SK-N-SH (cell line): Measurements from ENCODE around the gene LRGUK. TPM values are rescaled to one million over a fixed set of nuclear protein-coding genes. Genes with fewer than 3 reads are reported as not detected.

ENCODE experiments used
- CTCF ChIA-PET: fragments of 300-600, 350-600 bp; formaldehyde crosslinking; extraction: SDS; loops from one replicate; lab custom pipeline; 2021; lab: Yijun Ruan, JAX
- POLR2A ChIA-PET: fragments of 350-600 bp; sonication (Branson Sonifier 250); formaldehyde crosslinking; extraction: SDS; loops from one replicate; lab custom pipeline; 2020; ENCODE audit warnings: antibody characterized with exemption, inconsistent platforms; lab: Yijun Ruan, JAX
- DNase-seq: peaks from one replicate; pipeline ENCODE4 v3.0.0; 2012
- H2AFZ ChIP-seq: fragments of 200-600 bp; sonication (generic); 2 replicates; pipeline ENCODE4 v1.8.1; 2016; ENCODE audit warnings: antibody characterized with exemption, mild to moderate bottlenecking, low read depth
- H3F3A ChIP-seq: fragments of 200-600 bp; sonication (generic); replicated peaks from 2 replicates; pipeline ENCODE3; 2016; ENCODE audit warnings: antibody characterized with exemption, mild to moderate bottlenecking; ENCODE audit not compliant: insufficient read depth
- H3K27ac ChIP-seq, 2 experiments: fragments of 200-500 bp in 1 of 2; fragments of 200-600 bp in 1 of 2; sonication (Bioruptor generic) in 1 of 2; sonication (generic), shearing (Covaris generic) in 1 of 2; 2 replicates each; pipeline versions ENCODE4 v1.5.1 to v1.6.1; 2014 to 2016; ENCODE audit warnings: low read depth in 2 of 2, inconsistent platforms in 1 of 2, low read length in 1 of 2, mild to moderate bottlenecking in 1 of 2, mixed read lengths in 1 of 2
- H3K27me3 ChIP-seq: fragments of 200-600 bp; sonication (generic), shearing (Covaris generic); 2 replicates; pipeline ENCODE4 v1.6.1; 2016; ENCODE audit warnings: mixed run types; ENCODE audit not compliant: insufficient read depth
- H3K36me3 ChIP-seq, 2 experiments: fragments of 200-500 bp in 1 of 2; fragments of 200-600 bp in 1 of 2; sonication (Bioruptor generic) in 1 of 2; sonication (generic) in 1 of 2; replicated peaks in 1 of 2; 2 replicates each; pipeline versions ENCODE3 to v1.5.1; 2014 to 2016; ENCODE audit warnings: low read length in 1 of 2, mild to moderate bottlenecking in 1 of 2; ENCODE audit not compliant: insufficient read depth in 2 of 2, control insufficient read depth in 1 of 2
- H3K4me1 ChIP-seq, 2 experiments: fragments of 200-500 bp in 1 of 2; fragments of 200-600 bp in 1 of 2; sonication (Bioruptor generic) in 1 of 2; sonication (generic), shearing (Covaris generic) in 1 of 2; 2 replicates each; pipeline versions ENCODE4 v1.5.1 to v1.6.1; 2014 to 2016; ENCODE audit warnings: low read depth in 1 of 2, low read length in 1 of 2, mixed run types in 1 of 2; ENCODE audit not compliant: insufficient read depth in 2 of 2, control insufficient read depth in 1 of 2
- H3K4me2 ChIP-seq: fragments of 200-600 bp; sonication (generic), shearing (Covaris generic); 2 replicates; pipeline ENCODE4 v1.6.1; 2017; ENCODE audit warnings: mixed run types
- H3K4me3 ChIP-seq, 2 experiments: fragments of 200-500 bp in 1 of 2; fragments of 200-600 bp in 1 of 2; sonication (Bioruptor generic) in 1 of 2; sonication (generic), shearing (Covaris generic) in 1 of 2; 2 replicates each; pipeline versions ENCODE4 v1.5.1 to v1.8.1; 2014 to 2016; ENCODE audit warnings: low read depth in 2 of 2, inconsistent platforms in 1 of 2, low read length in 1 of 2, mild to moderate bottlenecking in 1 of 2, mixed read lengths in 1 of 2, moderate library complexity in 1 of 2
- H3K79me2 ChIP-seq: fragments of 200-600 bp; sonication (generic); 2 replicates; pipeline ENCODE4 v1.8.1; 2017; ENCODE audit warnings: mild to moderate bottlenecking; ENCODE audit not compliant: insufficient read depth
- H3K9ac ChIP-seq: fragments of 200-600 bp; sonication (generic); 2 replicates; pipeline ENCODE4 v1.6.1; 2017; ENCODE audit warnings: mixed run types
- H3K9me2 ChIP-seq: fragments of 200-600 bp; sonication (generic); 2 replicates; pipeline ENCODE4 v1.6.1; 2017; ENCODE audit warnings: mixed run types
- H3K9me3 ChIP-seq: fragments of 200-600 bp; sonication (generic); 2 replicates; pipeline ENCODE4 v1.6.1; 2017; ENCODE audit warnings: mixed run types, mild to moderate bottlenecking, moderate library complexity
- H4K20me1 ChIP-seq: fragments of 200-600 bp; sonication (generic); 2 replicates; pipeline ENCODE4 v1.6.1; 2017; ENCODE audit warnings: mild to moderate bottlenecking, mixed run types; ENCODE audit not compliant: insufficient read depth
- EZH2phosphoT487 ChIP-seq: fragments of 200-600 bp; sonication (generic); IDR thresholded peaks from 2 replicates; pipeline ENCODE4 v1.6.1; 2017; ENCODE audit warnings: low read depth, mixed run types, mild to moderate bottlenecking, antibody characterized with exemption, moderate library complexity, borderline replicate concordance
- FOSL2 ChIP-seq: IDR thresholded peaks from 2 replicates; pipeline ENCODE4 v1.4.0; 2012; ENCODE audit warnings: low read depth, mild to moderate bottlenecking, moderate library complexity, borderline replicate concordance
- IRF3 ChIP-seq: fragments of 150-350 bp; IDR thresholded peaks from 2 replicates; pipeline ENCODE4 v1.6.1; 2016; ENCODE audit warnings: mild to moderate bottlenecking, low read depth, low read length
- NRF1 ChIP-seq: IDR thresholded peaks from 2 replicates; pipeline ENCODE4 v1.6.1; 2012; ENCODE audit warnings: low read depth, mild to moderate bottlenecking, low read length
- REST ChIP-seq: IDR thresholded peaks from 2 replicates; pipeline ENCODE4 v1.6.1; 2012; ENCODE audit warnings: mild to moderate bottlenecking, low read depth, low read length, moderate library complexity
- TEAD4 ChIP-seq: IDR thresholded peaks from 2 replicates; pipeline ENCODE4 v1.4.0; 2012; ENCODE audit warnings: mild to moderate bottlenecking, borderline replicate concordance; ENCODE audit not compliant: insufficient read depth
- USF1 ChIP-seq: IDR thresholded peaks from 2 replicates; pipeline ENCODE4 v1.4.0; 2012; ENCODE audit warnings: low read depth, borderline replicate concordance
- USF2 ChIP-seq: fragments of 150-350 bp; IDR thresholded peaks from 2 replicates; pipeline ENCODE4 v1.6.1; 2017; ENCODE audit warnings: antibody characterized with exemption, low read length, low read depth, borderline replicate concordance
- YY1 ChIP-seq: IDR thresholded peaks from 2 replicates; pipeline ENCODE4 v1.4.0; 2012; ENCODE audit warnings: low read depth, mild to moderate bottlenecking
- WGBS: methylation state at CpG from one replicate; pipeline ENCODE4 v1.1.6; 2017; ENCODE audit warnings: low lambda C conversion rate; 5-methylcytosine and 5-hydroxymethylcytosine counted together
- polyA plus RNA-seq, 3 experiments: library from polyadenylated mRNA; depleted of rRNA; stranded (reverse); fragments of >200 nt; gene quantifications; 2 replicates each; pipeline ENCODE4 v1.2.3, GENCODE V29; 2012

Gene LRGUK
- polyA plus RNA-seq, 1 of the 3 experiments (the other 2 are of a cell fraction) = 1.5 TPM

GRCh38 chr7:134141868-134142264 is 14.7 kb downstream of the LRGUK start:
- Histone ChIP-seq H3K79me2 (no peaks in the 10 kb centered on the region), H3K27ac (peak overlapping the region in 1 of 2 experiments; percentile 63; a peak in 2 of 4 replicates), H3K9me2 (no peaks in the 10 kb centered on the region), H3K4me2 (no peak overlapping the region), H3K27me3 (no peaks in the 10 kb centered on the region), H3K4me3 (no peak overlapping the region), H3F3A (no peaks in the 10 kb centered on the region), H2AFZ (no peak overlapping the region), H3K4me1 (peaks cover 0 to 20% of the 10 kb centered on the region in 2 experiments; a peak in 2 of 4 replicates), H3K36me3 (peaks cover 0 to 5% of the 10 kb centered on the region in 2 experiments), H4K20me1 (no peaks in the 10 kb centered on the region), H3K9me3 (no peaks in the 10 kb centered on the region), H3K9ac (no peak overlapping the region)
- no peak for DNase-seq
- ChIA-PET CTCF (interaction anchor here (0.5 to 2.4 kb wide), 98 partner anchors 9 to 1823 kb away, joined by 3 to 26 read pairs (median 5); partner anchors contain the start of genes LRGUK and SLC35B4), POLR2A (interaction anchor here (0.8 kb wide), 1 partner anchor 122 kb away, joined by 3 read pairs; no protein-coding TSS in a partner anchor)
- whole genome bisulfite sequencing = 72% methylated on average over 5 of the region's 5 CpGs
- TF ChIP-seq REST (no peak), FOSL2 (no peak), YY1 (no peak), TEAD4 (no peak), EZH2phosphoT487 (no peak), NRF1 (no peak), USF1 (no peak), USF2 (no peak), IRF3 (no peak)
